Keratinocyte (primary cell): ENCODE results near the gene BRF1. TPM values are rescaled to one million over a fixed set of nuclear protein-coding genes. Genes with fewer than 3 reads are reported as not detected.

Experiments
- DNase-seq: peaks from one replicate; pipeline ENCODE4 v3.0.0-alpha.2; 2011; ENCODE audit warnings: low read depth, missing footprints, low spot score
- FAIRE-seq: peaks from 2 replicates; lab custom pipeline; 2011; peaks lifted over from hg19 to GRCh38; lab: Jason Lieb, UNC
- H2AFZ ChIP-seq: 2 replicates; pipeline ENCODE4 v1.6.0; 2012; ENCODE audit warnings: low read length, control low read depth, inconsistent platforms; ENCODE audit not compliant: control insufficient read depth
- H3K27ac ChIP-seq: 2 replicates; pipeline ENCODE4 v1.5.1; 2011; ENCODE audit warnings: low read length; ENCODE audit not compliant: control insufficient read depth, insufficient read depth
- H3K27me3 ChIP-seq: 3 replicates; pipeline ENCODE4 v1.6.0; 2011; ENCODE audit warnings: low read length; ENCODE audit not compliant: control insufficient read depth, insufficient read depth; ENCODE audit errors: extremely low read depth
- H3K36me3 ChIP-seq, 2 experiments: 2 replicates in 1 of 2; 3 replicates in 1 of 2; pipeline ENCODE4 v1.5.1; 2011; ENCODE audit warnings: low read length in 2 of 2, mild to moderate bottlenecking in 1 of 2; ENCODE audit not compliant: control insufficient read depth in 2 of 2, insufficient read depth in 2 of 2; ENCODE audit errors: extremely low read depth in 1 of 2
- H3K4me1 ChIP-seq: 3 replicates; pipeline ENCODE4 v1.5.1; 2011; ENCODE audit warnings: low read length; ENCODE audit not compliant: control insufficient read depth, insufficient read depth; ENCODE audit errors: extremely low read depth
- H3K4me2 ChIP-seq: 3 replicates; pipeline ENCODE4 v1.6.0; 2011; ENCODE audit warnings: low read depth, low read length; ENCODE audit not compliant: control insufficient read depth, insufficient read depth; ENCODE audit errors: extremely low read depth
- H3K4me3 ChIP-seq, 3 experiments: fragments of 200-600 bp in 1 of 3; sonication (generic) in 1 of 3; 2 replicates in 2 of 3; 3 replicates in 1 of 3; pipeline ENCODE4 v1.5.1; 2011 to 2016; ENCODE audit warnings: low read length in 3 of 3, mild to moderate bottlenecking in 3 of 3, control low read depth in 2 of 3, inconsistent platforms in 1 of 3, low read depth in 1 of 3, mixed read lengths in 1 of 3, mixed run types in 1 of 3, moderate library complexity in 1 of 3; ENCODE audit not compliant: control insufficient read depth in 2 of 3, insufficient read depth in 2 of 3; ENCODE audit errors: extremely low read depth in 1 of 3
- H3K79me2 ChIP-seq: 2 replicates; pipeline ENCODE4 v1.6.0; 2012; ENCODE audit warnings: low read length; ENCODE audit not compliant: control insufficient read depth, insufficient read depth
- H3K9ac ChIP-seq: 3 replicates; pipeline ENCODE4 v1.6.0; 2011; ENCODE audit warnings: low read length; ENCODE audit not compliant: control insufficient read depth, insufficient read depth; ENCODE audit errors: extremely low read depth
- H3K9me1 ChIP-seq: 3 replicates; pipeline ENCODE4 v1.6.0; 2011; ENCODE audit warnings: low read length; ENCODE audit not compliant: control insufficient read depth, insufficient read depth; ENCODE audit errors: extremely low read depth
- H3K9me3 ChIP-seq: 2 replicates; pipeline ENCODE4 v1.5.1; 2012; ENCODE audit warnings: low read depth, low read length; ENCODE audit not compliant: control insufficient read depth
- H4K20me1 ChIP-seq: 3 replicates; pipeline ENCODE4 v1.6.0; 2011; ENCODE audit warnings: low read length; ENCODE audit not compliant: control insufficient read depth, insufficient read depth; ENCODE audit errors: extremely low read depth
- EZH2 ChIP-seq: IDR thresholded peaks from one replicate; pipeline ENCODE4 v1.6.1; 2012; ENCODE audit warnings: inconsistent platforms, mild to moderate bottlenecking, low read length, moderate library complexity
- dilution Hi-C: fragments of 300-500 bp; cut with MboI; formaldehyde crosslinking; loops from one replicate; pipeline ENCODE4 v1.7.0; 2020; ENCODE audit warnings: low sequenced_read_pairs; ENCODE audit not compliant: extremely low pct_ligation_motif_present
- polyA plus RNA-seq, 5 experiments: library from polyadenylated mRNA; depleted of rRNA in 3 of 5; stranded (reverse) in 3 of 5; stranded (forward) in 1 of 5; unstranded in 1 of 5; fragments of >200 nt; gene quantifications; 1 replicate in 1 of 5; 2 replicates in 3 of 5; 3 replicates in 1 of 5; pipeline versions ENCODE4 v1.2.1 to v1.2.3, GENCODE V29; 2011 to 2012; ENCODE audit warnings: missing spikeins in 2 of 5, low read depth in 1 of 5, low replicate concordance in 1 of 5
- TF ChIP-seq, protein P1 (sequence below), 3 experiments: IDR thresholded peaks in 1 of 3; conservative IDR thresholded peaks in 1 of 3; optimal IDR thresholded peaks in 1 of 3; 2 replicates in 2 of 3; 3 replicates in 1 of 3; pipeline versions ENCODE3 to v1.5.1; 2011; ENCODE audit warnings: low read length in 3 of 3, mild to moderate bottlenecking in 3 of 3, moderate library complexity in 2 of 3, control low read depth in 1 of 3, inconsistent platforms in 1 of 3; ENCODE audit not compliant: insufficient read depth in 2 of 3; ENCODE audit errors: extremely low read depth in 1 of 3

Gene BRF1
- polyA plus RNA-seq, 1 donor (not counting 4 experiments of a cell fraction or from before 2014, with no cell fraction given): 6.5 TPM

DNA sequence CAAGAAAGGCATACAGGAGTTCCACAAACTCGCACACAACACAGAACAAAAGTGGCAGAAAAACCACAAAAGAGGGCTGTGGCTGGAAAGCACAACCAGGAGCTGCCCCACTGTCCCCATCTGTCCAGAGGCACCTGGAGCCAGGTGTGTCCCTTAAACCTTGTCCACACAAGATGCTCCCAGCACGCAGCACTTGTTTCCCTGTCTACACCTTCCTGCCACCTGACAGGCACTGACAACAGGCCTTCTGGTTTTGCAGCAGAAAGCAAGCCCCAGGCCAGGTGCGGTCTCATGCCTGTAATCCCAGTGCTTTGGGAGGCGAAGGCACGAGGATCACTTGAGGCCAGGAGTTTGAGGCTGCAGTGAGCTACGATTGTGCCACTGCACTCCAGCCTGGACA, 48.9 kb downstream of the BRF1 start:
- Histone ChIP-seq H3K27me3 (no peaks in the 10 kb centered on the region), H4K20me1 (no peaks in the 10 kb centered on the region), H3K9me1 (no peaks in the 10 kb centered on the region), H3K4me3 (no peak overlapping the region), H3K79me2 (peaks cover 15% of the 10 kb centered on the region), H3K9ac (no peak overlapping the region), H3K9me3 (no peaks in the 10 kb centered on the region), H3K4me2 (no peak overlapping the region), H3K36me3 (peaks cover 16 to 17% of the 10 kb centered on the region in 2 experiments), H3K4me1 (peaks cover 7% of the 10 kb centered on the region), H3K27ac (no peak overlapping the region), H2AFZ (no peak overlapping the region)
- FAIRE-seq (no peak), DNase-seq (no peak)
- dilution Hi-C loops: no loop called here
- TF ChIP-seq, protein P1, sequence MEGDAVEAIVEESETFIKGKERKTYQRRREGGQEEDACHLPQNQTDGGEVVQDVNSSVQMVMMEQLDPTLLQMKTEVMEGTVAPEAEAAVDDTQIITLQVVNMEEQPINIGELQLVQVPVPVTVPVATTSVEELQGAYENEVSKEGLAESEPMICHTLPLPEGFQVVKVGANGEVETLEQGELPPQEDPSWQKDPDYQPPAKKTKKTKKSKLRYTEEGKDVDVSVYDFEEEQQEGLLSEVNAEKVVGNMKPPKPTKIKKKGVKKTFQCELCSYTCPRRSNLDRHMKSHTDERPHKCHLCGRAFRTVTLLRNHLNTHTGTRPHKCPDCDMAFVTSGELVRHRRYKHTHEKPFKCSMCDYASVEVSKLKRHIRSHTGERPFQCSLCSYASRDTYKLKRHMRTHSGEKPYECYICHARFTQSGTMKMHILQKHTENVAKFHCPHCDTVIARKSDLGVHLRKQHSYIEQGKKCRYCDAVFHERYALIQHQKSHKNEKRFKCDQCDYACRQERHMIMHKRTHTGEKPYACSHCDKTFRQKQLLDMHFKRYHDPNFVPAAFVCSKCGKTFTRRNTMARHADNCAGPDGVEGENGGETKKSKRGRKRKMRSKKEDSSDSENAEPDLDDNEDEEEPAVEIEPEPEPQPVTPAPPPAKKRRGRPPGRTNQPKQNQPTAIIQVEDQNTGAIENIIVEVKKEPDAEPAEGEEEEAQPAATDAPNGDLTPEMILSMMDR (optimal IDR thresholded peaks at IDR 0.05 in 1 of 3, IDR thresholded peaks at IDR 0.05 in 1 of 3, conservative IDR thresholded peaks at IDR 0.05 in 1 of 3; ENCODE audit: extremely low read depth in 1 of 3, insufficient read depth in 2 of 3, low read length in 3 of 3): no peak
- TF ChIP-seq EZH2: no peak

DNA sequence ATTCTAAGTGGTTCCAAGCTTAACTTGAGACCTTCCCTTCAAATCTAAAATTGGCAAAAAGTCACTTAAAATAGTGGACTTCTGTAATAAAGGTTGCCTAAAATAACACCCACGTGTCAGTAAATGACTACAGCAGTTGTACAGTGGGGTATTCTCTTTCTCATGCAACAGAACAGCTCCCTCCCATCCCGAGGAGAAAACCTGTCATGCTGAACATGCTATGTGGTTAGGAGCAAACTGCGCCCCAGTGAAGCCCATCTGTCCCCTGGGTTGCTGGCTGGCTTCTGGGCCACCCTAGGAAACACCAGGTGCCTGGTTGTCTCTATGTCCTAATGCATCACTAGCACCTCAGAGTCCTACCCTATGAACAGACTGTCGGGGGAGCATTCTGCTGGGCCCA, 49.8 kb downstream of the BRF1 start:
- H2AFZ ChIP-seq: no peak overlapping the region
- dilution Hi-C loops: no loop called here
- no peak overlapping the region for H3K9ac ChIP-seq
- H3K79me2 ChIP-seq: peaks cover 15% of the 10 kb centered on the region
- no peaks in the 10 kb centered on the region for H4K20me1 ChIP-seq
- FAIRE-seq (no peak), DNase-seq (no peak)
- H3K4me3 ChIP-seq: no peak overlapping the region
- no peaks in the 10 kb centered on the region for H3K9me1 ChIP-seq
- TF ChIP-seq, protein P1 (optimal IDR thresholded peaks at IDR 0.05 in 1 of 3, IDR thresholded peaks at IDR 0.05 in 1 of 3, conservative IDR thresholded peaks at IDR 0.05 in 1 of 3; ENCODE audit: extremely low read depth in 1 of 3, insufficient read depth in 2 of 3, low read length in 3 of 3): no peak
- TF ChIP-seq EZH2: no peak
- no peak overlapping the region for H3K27ac ChIP-seq
- peaks cover 7% of the 10 kb centered on the region for H3K4me1 ChIP-seq
- H3K9me3 ChIP-seq: no peaks in the 10 kb centered on the region
- H3K4me2 ChIP-seq: no peak overlapping the region
- no peaks in the 10 kb centered on the region for H3K27me3 ChIP-seq
- H3K36me3 ChIP-seq: peaks cover 17 to 19% of the 10 kb centered on the region in 2 experiments
